NK-92 (cell line): ENCODE data around the gene COA8.

Experiments used
- DNase-seq: peaks from one replicate; lab custom pipeline; 2025; ENCODE audit not compliant: unreplicated experiment; lab: John Stamatoyannopoulos, UW

Gene COA8, protein sequence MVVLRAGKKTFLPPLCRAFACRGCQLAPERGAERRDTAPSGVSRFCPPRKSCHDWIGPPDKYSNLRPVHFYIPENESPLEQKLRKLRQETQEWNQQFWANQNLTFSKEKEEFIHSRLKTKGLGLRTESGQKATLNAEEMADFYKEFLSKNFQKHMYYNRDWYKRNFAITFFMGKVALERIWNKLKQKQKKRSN

DNA sequence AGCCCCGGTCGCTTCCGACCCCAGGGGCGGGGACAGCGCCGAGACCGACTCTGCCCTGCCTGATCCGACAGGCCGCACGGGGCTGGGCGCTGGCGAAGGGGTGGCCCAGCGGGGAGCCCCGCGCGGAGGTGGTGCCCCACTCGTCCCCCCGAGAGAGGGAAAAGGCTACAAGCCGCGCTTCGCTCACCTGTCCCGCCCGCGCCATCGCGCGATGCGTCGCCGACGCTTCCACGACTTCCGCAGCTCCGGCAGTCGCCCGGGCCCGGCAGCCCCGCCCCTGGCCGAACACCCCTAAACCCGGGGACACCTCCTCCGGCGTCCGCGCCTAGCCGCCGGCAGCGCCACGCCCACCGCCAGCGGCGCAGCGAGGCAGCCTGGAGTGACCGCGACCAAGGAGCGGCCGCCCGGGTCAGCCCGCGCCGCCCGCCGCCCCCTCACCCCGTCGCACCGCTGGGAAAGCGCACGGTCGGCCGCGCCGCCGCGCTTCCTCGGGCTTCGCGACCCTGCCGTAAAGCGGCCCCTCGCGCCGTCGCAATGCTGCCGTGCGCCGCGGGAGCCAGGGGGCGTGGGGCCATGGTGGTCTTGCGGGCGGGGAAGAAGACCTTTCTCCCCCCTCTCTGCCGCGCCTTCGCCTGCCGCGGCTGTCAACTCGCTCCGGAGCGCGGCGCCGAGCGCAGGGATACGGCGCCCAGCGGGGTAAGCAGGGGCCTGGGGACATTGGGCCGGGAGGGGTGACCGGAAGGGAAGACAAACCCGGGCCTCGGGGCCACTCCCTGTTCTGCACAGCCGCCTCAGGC is at the start of gene COA8, which contains the start of gene BAG5:
Gene COA8, plus strand, starts transcription at position 532 of the 797 bp plus-strand sequence. Its CDS starts 42 bp downstream, at position 574.
Gene BAG5, minus strand, starts transcription at position 229 of the 797 bp plus-strand sequence. CDS start 1,493 bp downstream, outside the sequence.
- no peak for DNase-seq

DNA sequence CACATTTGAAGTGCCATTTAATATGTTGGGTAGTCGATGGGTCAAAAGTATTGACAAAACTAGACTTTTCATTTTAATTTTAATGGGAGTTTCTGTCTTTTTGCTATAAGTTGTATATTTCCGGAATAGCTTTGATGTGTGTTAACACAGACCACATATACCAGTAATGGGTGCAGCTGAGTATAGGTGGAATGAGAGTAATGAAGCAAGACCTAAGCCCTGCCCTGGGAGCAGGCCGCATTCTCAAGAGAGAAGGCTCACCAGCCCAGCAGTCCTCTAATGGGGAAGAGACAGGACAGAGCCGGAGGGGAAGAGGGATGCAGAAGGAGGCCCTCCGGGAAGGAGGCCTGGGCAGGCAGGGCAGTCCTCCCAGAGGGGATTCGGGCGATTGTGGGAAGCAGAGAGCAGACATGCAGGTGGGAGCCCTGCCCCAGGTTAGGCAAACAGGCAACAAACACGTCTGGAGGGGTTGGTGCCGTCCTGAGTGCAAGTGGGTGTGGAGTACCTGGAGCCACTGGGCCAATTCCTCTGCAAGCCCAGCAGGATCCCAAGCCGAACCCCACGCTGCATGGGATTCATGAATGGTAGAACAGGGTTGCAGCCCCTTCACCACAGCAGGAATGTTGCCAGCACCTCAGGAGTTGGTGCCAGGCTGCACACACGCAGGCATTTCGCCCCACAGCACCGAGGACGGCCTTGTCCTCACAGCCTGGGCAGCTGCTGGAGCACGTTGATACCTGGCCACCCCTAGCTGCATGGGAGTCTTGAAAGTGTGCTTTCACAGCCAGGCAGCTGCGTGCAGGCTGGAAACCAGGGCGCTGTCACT is 48.0 kb upstream of the COA8 start:
- no peak for DNase-seq

- no peak for DNase-seq
These were observed 46.2 kb upstream of the COA8 start for GRCh38 chr14:103516426-103517173.

- DNase-seq = no peak
These were observed 45.6 kb upstream of the COA8 start for GRCh38 chr14:103517174-103517566.

- no peak for DNase-seq
These were observed 44.9 kb upstream of the COA8 start for GRCh38 chr14:103517721-103518421.

DNA sequence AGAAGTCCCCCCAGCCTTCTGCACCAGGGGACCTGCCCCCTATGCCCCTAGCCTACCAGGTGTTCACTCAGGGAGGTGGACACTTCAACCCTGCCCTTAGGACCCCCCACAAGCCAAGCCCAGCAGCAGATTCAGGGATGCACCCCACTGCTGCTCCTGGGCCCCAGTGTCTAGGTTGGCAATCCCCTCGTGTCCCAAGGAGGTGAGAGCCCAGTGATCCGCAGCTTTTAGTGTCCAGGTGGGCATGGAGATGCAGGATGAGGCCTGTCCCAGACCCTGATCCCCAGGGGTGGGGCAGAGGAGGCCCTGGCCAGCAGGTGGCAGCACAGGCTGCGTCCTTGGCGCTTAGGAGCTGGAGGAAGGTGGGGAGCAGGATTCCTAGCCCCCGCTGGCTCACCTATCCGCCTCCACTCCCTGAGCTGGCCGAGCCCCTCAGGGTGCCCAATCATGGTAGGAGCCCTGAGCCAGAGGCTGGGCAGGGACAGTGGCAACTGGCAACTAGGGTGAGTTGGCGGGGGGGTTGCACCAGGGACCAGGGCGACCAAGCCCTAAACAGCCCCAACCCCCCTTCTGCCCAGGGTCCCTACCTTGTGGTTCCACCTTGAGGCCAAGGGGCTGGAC is 44.2 kb upstream of the COA8 start:
- DNase-seq = no peak

- no peak for DNase-seq
These were observed 43.5 kb upstream of the COA8 start for GRCh38 chr14:103519043-103519836.

DNA sequence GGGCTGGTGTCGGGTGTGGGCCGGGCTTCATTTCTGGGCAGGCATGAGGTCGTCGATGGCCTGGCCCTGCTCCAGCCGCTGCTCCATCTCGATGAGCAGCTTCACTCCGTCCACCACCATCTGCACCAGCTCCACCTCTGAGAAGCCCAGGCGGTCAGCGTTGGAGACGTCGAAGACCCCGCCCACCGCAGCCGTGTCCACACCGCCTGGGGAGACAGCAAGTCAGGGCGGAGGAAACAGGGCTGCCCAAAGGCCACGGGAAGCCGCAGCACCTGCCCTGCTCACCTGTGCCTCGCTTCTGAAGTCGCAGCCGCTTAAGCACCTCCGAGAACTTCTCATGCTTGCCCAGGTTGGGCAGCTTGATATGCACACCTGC is 42.9 kb upstream of the COA8 start:
- no peak for DNase-seq

DNA sequence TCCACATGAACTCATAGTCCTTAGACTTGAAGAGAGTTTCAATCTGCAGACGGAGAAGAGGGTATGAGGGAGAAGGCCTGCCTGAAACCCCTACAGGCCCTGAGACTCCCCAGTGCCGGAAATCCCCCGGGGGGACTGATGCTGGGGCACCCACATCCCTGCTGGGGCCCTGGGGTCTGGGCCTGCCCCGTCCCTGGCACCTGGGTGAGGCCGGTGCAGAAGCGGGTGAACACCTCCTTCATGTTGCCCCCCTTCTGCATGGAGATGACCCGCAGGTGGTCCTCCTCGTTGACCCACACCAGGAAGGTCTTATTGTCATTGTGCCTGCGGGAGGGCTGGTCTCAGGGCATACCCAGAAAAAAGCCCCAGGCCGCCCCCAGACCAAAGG is 42.5 kb upstream of the COA8 start:
- no peak for DNase-seq

- DNase-seq = no peak
These were observed 41.9 kb upstream of the COA8 start for GRCh38 chr14:103520657-103521437.

DNA sequence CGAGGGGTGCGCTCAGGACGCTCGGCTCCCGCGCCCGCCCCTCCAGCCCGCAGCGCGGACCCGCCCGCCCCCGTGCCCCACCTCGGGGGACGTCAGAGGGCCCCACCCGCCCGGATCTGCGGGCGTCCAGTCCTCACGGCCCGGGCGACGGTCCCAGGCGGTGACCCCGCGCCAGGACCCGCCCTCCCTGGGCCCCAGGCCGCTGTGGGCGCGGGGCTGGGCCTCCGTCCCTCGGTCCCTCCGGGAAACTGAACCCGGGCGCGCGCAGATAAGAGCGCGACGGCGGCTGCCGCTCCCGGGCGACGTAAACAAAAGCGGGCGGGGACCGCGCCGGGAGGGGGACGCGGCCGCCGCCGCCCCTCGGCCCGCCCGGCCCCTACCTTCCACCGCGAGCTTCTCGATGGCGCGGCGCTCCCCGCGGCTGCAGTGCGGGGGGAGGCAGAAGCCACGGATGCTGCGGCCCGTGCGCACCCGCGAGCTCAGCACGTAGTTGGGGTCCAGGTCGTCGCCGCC is 41.3 kb upstream of the COA8 start:
- no peak for DNase-seq

- no peak for DNase-seq
These were observed 40.7 kb upstream of the COA8 start for GRCh38 chr14:103521951-103522563.

- DNase-seq = no peak
These were observed 39.8 kb upstream of the COA8 start, which contains the start of gene CKB for GRCh38 chr14:103522649-103523574. TSS of gene CKB (minus strand) at chr14:103522830. CDS start at chr14:103522493, 337 bp downstream.

- DNase-seq = no peak
These were observed 39.2 kb upstream of the COA8 start for GRCh38 chr14:103523575-103523954.

DNA sequence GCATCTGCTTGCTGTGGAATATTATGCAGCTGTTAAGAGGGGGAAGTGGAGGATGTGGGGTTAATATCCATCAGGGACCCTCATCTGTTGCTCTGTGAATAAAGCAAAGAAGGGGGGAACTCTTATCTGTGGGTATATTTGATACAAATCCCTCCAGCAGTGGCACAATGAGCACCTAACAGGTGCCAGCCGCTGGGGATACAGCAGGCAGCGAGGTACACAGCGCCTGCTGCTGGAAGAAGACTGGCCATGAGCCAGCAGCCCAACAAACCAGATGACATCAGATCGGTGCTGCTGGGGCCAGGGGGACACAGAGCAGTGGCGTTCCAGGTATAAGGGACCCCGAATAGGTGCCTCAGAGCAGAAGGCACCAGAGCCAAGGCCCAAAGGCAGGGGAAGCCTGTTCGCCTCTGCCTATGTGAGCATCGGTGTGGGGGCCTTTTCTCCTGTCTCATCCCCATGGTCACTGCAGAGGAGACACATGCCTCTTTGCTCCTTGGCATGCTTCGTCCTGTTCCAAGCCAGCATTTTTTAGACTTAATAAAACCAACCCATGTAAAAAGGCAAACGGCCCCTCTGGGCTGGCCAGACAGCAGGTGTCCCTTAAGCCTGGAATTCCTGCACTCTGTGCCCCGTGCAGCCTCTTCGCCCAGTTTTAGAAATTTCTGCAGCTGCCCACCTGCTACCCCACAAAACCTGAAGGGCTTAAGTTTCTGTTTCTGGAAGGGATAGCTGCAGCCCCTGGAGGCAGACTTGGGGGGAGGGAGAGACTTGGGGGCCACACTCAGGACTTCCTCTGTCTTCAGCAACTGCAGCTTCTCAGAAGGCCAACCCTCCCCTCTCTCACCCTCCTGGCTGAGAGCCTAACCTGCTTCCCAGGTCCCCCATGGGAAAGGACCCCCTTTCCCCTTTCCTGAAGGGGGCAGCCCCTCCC is 38.5 kb upstream of the COA8 start:
- no peak for DNase-seq
